Psoas muscle (tissue), 8 donors: ENCODE results near the gene WNT7A. TPM values are rescaled to one million over a fixed set of nuclear protein-coding genes. Genes with fewer than 3 reads are reported as not detected.
A peak's percentile ranks its signal among the peaks of the same experiment; 100 is the strongest.

Source experiments
- ATAC-seq, 4 donors: fragments of 200-7000 bp; cut with Tn5 transposase; one replicate each; pipeline ENCODE4 v1.9.1; 2020; ENCODE audit warnings: moderate library complexity in 3 of 4, mild to moderate bottlenecking in 2 of 4
- DNase-seq, 2 donors: peaks; one replicate each; pipeline ENCODE4 v3.0.0-alpha.2; 2020
- H3K27ac ChIP-seq: fragments of 200-600 bp; one replicate; pipeline ENCODE4 v1.8.0; 2022
- H3K27me3 ChIP-seq, 3 donors: fragments of 200-600 bp in 1 of 3; one replicate each; pipeline versions ENCODE4 v1.6.1 to v1.8.0; 2013 to 2022; ENCODE audit warnings: low read length in 2 of 3, mild to moderate bottlenecking in 2 of 3, moderate library complexity in 1 of 3; ENCODE audit not compliant: insufficient read depth in 3 of 3
- H3K36me3 ChIP-seq, 2 donors: fragments of 200-600 bp in 1 of 2; one replicate each; pipeline versions ENCODE4 v1.6.1 to v1.8.0; 2013 to 2022; ENCODE audit warnings: low read depth in 1 of 2, mild to moderate bottlenecking in 1 of 2, moderate library complexity in 1 of 2; ENCODE audit not compliant: insufficient read depth in 1 of 2
- H3K4me1 ChIP-seq: fragments of 200-600 bp; one replicate; pipeline ENCODE4 v1.8.0; 2022
- H3K4me3 ChIP-seq: fragments of 200-600 bp; one replicate; pipeline ENCODE4 v1.8.0; 2022; ENCODE audit warnings: mild to moderate bottlenecking
- H3K9me3 ChIP-seq: fragments of 200-600 bp; one replicate; pipeline ENCODE4 v1.8.0; 2022
- WGBS, 3 donors: extraction: QIAGEN DNeasy Blood & Tissue Kit; methylation state at CpG; one replicate each; pipeline versions ENCODE4 v1.1.6 to v1.1.7; 2013; 5-methylcytosine and 5-hydroxymethylcytosine counted together
- intact Hi-C, 2 donors: fragments of 100-400 bp; cut with DNase I; formaldehyde crosslinking; loops; one replicate each; pipeline versions ENCODE4 v1.11.0 to v1.14.2; 2022
- polyA plus RNA-seq, 3 donors: library from polyadenylated mRNA; stranded (reverse); fragments of 200-250 nt; gene quantifications; one replicate each; pipeline ENCODE4 v1.2.3, GENCODE V29; 2013
- total RNA-seq, 4 donors: library from RNA; stranded (reverse); fragmentation: NEBNext Ultra II Directional in 2 of 4; extraction: Animal tissue kit (Norgen Biotek cat#: 25700) in 2 of 4; gene quantifications; one replicate each; pipeline versions ENCODE4 v1.2.1 to v1.2.4, GENCODE V29; 2021 to 2023
- TF ChIP-seq, protein P1 (sequence below): fragments of 200-600 bp; IDR thresholded peaks from one replicate; pipeline ENCODE4 v1.8.0; 2022; ENCODE audit warnings: antibody characterized with exemption
- donor health status: healthy with polysubstance abuse.
- donor health status: DM: no; HTN: no; CAD: no; lungs with moderate emphysema.
- donor health status: Bipolar disorder and iron deficiency.
- donor health status: healthy.
- donor health status: DM: yes; HTN: yes; CAD: no.
- donor health status: DM: no; HTN: no; CAD: no.
- donor health status: DM: no; HTN: no; CAD: no.
- donor health status: DM: yes; HTN: yes; CAD: no.

The WNT7A gene
- total and polyA plus RNA-seq, 7 donors = 0.04 TPM; not detected in 6

DNA sequence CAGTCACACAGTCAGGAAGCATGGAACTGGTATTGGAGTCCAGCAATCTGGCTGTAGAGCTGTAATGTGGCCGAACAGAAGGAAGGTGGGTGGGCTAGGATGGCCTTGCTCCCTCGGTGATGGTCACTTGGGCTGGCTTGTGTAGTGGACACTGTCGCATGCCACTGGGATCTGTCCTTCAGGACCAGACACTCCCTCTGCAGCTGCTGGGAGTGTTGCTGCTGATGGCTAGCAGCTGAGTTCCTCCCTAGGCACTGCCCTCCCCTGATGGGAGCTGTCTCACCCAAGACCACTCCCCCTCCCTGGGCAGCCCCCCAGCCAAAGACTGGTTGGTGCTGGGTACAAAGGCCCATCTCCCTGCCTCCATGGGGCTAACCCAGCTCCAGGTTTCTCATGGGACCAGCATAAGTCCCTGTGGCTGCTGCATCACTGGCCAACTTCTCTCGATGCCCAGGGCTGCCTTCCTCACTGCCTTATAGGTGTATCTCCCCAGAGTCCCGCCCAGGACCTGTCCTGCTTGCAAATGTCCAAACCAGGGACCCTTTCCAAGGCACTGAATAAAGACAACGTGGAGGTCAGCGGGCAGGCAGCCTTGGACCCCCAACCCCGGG lies 48.4 kb downstream of the WNT7A start:
- Histone ChIP-seq H3K36me3 (no peaks in the 10 kb centered on the region), H3K9me3 (no peaks in the 10 kb centered on the region), H3K27ac (no peak overlapping the region), H3K27me3 (peaks cover 0 to 22% (median 0%) of the 10 kb centered on the region in 3 donors), H3K4me3 (no peak overlapping the region), H3K4me1 (no peaks in the 10 kb centered on the region)
- ATAC-seq (no peak), DNase-seq (peak in 1 of 2 donors; percentile 34)
- intact Hi-C loops = no loop called here
- 79 to 83% (median 82%) methylated on average over 8 of the region's 8 CpGs for WGBS, 3 donors
- TF ChIP-seq, protein P1, sequence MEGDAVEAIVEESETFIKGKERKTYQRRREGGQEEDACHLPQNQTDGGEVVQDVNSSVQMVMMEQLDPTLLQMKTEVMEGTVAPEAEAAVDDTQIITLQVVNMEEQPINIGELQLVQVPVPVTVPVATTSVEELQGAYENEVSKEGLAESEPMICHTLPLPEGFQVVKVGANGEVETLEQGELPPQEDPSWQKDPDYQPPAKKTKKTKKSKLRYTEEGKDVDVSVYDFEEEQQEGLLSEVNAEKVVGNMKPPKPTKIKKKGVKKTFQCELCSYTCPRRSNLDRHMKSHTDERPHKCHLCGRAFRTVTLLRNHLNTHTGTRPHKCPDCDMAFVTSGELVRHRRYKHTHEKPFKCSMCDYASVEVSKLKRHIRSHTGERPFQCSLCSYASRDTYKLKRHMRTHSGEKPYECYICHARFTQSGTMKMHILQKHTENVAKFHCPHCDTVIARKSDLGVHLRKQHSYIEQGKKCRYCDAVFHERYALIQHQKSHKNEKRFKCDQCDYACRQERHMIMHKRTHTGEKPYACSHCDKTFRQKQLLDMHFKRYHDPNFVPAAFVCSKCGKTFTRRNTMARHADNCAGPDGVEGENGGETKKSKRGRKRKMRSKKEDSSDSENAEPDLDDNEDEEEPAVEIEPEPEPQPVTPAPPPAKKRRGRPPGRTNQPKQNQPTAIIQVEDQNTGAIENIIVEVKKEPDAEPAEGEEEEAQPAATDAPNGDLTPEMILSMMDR = no peak

DNA sequence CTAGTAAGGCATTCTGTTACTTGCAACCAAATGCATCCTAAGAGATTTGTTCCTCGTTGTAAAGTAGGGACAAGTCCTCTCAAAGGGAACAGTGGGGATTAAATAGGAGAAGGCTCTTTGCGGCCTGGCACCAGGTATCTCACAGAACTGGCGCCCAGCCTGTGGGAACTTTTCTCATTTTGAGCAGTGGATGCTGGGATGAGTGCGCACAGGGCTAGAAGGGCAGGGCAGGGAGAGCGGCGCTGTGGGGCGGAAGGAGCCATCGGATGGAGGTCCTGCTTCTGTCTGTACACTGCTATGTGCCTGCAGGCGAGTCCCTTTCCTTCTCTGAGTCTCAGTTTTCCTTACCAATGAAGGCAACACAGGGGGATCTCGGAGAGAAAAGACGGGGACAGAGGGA lies 50.6 kb downstream of the WNT7A start:
- Histone ChIP-seq H3K36me3 (no peaks in the 10 kb centered on the region), H3K27ac (no peak overlapping the region), H3K4me3 (no peak overlapping the region), H3K27me3 (peaks cover 0 to 11% (median 0%) of the 10 kb centered on the region in 3 donors), H3K4me1 (no peaks in the 10 kb centered on the region), H3K9me3 (no peaks in the 10 kb centered on the region)
- intact Hi-C loops = no loop called here
- peak in 1 of 2 donors; percentile 21 for DNase-seq
- WGBS, 3 donors = 81 to 88% (median 84%) methylated on average over 11 of the region's 11 CpGs
- no peak for ATAC-seq
- TF ChIP-seq, protein P1 = no peak

DNA sequence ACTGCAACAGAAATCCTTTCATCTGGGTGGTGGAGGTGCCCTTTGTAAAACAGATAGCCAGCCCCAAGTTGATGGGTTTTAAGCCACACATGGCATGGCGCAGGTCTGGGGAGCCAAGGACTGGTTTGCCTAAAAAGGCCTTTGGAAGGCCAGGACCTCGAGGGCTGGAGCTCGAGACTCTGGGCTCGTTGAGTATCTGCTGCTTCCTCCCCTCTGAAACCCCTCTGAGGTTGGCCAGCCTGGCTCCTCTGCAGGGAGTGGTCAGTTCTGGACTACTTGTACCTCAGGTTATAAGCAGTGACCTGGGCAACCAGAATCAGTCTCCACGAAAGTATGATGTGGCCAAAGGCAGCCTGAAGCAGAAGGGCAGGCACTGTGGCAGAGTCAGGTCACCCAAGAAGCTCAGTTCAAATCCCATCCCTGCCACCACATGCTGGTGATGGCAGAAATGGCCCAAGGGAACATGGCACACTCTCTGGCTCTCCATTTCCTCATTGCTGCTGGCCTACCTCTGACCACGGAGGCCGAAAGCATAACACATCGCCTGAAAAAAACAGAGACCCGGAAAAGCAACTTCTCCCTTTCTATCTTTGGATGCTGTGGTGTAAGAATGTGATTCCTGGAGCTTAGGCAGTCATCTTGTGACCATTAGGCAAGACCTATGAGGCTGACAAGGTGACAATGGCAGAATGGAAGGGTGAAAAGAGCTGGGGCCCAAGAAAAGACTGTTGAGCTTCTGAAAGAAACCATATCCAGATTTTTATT lies 51.2 kb downstream of the WNT7A start:
- Histone ChIP-seq H3K4me3 (no peak overlapping the region), H3K36me3 (no peaks in the 10 kb centered on the region), H3K4me1 (no peaks in the 10 kb centered on the region), H3K27ac (no peak overlapping the region), H3K9me3 (no peaks in the 10 kb centered on the region), H3K27me3 (peaks cover 0 to 5% (median 0%) of the 10 kb centered on the region in 3 donors)
- no peak for ATAC-seq
- WGBS, 3 donors = 86 to 88% (median 87%) methylated on average over 9 of the region's 9 CpGs
- DNase-seq = peak in 1 of 2 donors; percentile 27
- TF ChIP-seq, protein P1 = no peak
- intact Hi-C loops = no loop called here

DNA sequence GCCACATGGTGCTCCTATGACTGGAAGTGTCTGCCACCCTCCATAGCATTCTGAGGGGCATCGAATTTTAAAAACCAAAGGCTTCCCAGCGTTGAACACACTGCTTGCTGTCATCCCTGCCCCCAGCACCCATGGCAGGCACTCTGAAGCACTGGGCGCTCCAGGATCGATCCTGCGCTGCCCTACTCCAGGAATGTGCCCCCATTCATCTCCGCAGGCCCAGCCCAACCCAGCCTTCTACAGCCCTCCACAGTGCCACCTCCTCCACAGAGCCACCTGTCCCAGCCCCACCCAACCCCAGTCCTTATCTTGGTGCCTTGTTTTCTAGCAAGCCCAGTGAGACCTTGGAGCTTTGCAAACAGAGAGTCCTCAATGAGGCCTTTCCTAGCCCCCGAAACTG lies 52.2 kb downstream of the WNT7A start:
- H3K9me3 ChIP-seq = no peaks in the 10 kb centered on the region
- 82 to 91% (median 86%) methylated on average over 7 of the region's 7 CpGs for WGBS, 3 donors
- DNase-seq = peak in 1 of 2 donors; percentile 40
- no peak for ATAC-seq
- H3K4me3 ChIP-seq = no peak overlapping the region
- TF ChIP-seq, protein P1 = no peak
- no peaks in the 10 kb centered on the region for H3K36me3 ChIP-seq
- no peak overlapping the region for H3K27ac ChIP-seq
- peaks cover 0 to 4% (median 0%) of the 10 kb centered on the region in 3 donors for H3K27me3 ChIP-seq
- intact Hi-C loops = no loop called here
- no peaks in the 10 kb centered on the region for H3K4me1 ChIP-seq
